GM23338 (cell line): ENCODE results near the gene ACSM6. TPM values are rescaled to one million over a fixed set of nuclear protein-coding genes. Genes with fewer than 3 reads are reported as not detected.

Source experiments
- ATAC-seq: fragments of 200-7000 bp; cut with Tn5 transposase; 3 replicates; pipeline ENCODE4 v1.9.1; 2020
- DNase-seq: peaks from one replicate; pipeline ENCODE4 v3.0.0-alpha.2; 2015; ENCODE audit warnings: low spot score
- H2AFZ ChIP-seq: fragments of 200-600 bp; sonication (generic); 2 replicates; pipeline ENCODE4 v1.8.0; 2016; ENCODE audit warnings: antibody characterized with exemption, mild to moderate bottlenecking, moderate library complexity
- H3F3A ChIP-seq: fragments of 200-600 bp; sonication (generic); replicated peaks from 2 replicates; pipeline ENCODE4 v1.8.0; 2017; ENCODE audit warnings: antibody characterized with exemption, mixed run types, low read depth
- H3K27ac ChIP-seq: fragments of 200-600 bp; sonication (generic); 2 replicates; pipeline ENCODE4 v1.6.1; 2016; ENCODE audit warnings: low read depth
- H3K27me3 ChIP-seq: fragments of 200-600 bp; sonication (generic); 2 replicates; pipeline ENCODE4 v1.8.0; 2016; ENCODE audit warnings: mild to moderate bottlenecking, mixed run types, moderate library complexity; ENCODE audit not compliant: insufficient read depth
- H3K36me3 ChIP-seq: fragments of 200-600 bp; sonication (generic); 2 replicates; pipeline ENCODE4 v1.8.0; 2016; ENCODE audit warnings: mild to moderate bottlenecking; ENCODE audit not compliant: insufficient read depth
- H3K4me1 ChIP-seq: fragments of 200-600 bp; sonication (generic); 2 replicates; pipeline ENCODE4 v1.8.0; 2016; ENCODE audit warnings: mild to moderate bottlenecking, moderate library complexity; ENCODE audit not compliant: insufficient read depth
- H3K4me2 ChIP-seq: fragments of 200-600 bp; sonication (generic); 2 replicates; pipeline ENCODE4 v1.7.1; 2017; ENCODE audit warnings: mixed run types
- H3K4me3 ChIP-seq: fragments of 200-600 bp; sonication (generic); 2 replicates; pipeline ENCODE4 v1.6.1; 2016; ENCODE audit warnings: mixed run types
- H3K79me2 ChIP-seq: fragments of 200-600 bp; sonication (generic); replicated peaks from 2 replicates; pipeline ENCODE4 v1.8.0; 2017; ENCODE audit warnings: mild to moderate bottlenecking; ENCODE audit not compliant: insufficient read depth
- H3K9me2 ChIP-seq: fragments of 200-600 bp; sonication (generic); 2 replicates; pipeline ENCODE4 v1.8.0; 2017; ENCODE audit not compliant: insufficient read depth
- H4K20me1 ChIP-seq: fragments of 200-600 bp; sonication (generic); replicated peaks from 2 replicates; pipeline ENCODE4 v1.8.0; 2017; ENCODE audit warnings: mild to moderate bottlenecking; ENCODE audit not compliant: insufficient read depth
- H3K27ac Mint-ChIP-seq: 2 replicates; pipeline ENCODE4 v1.8.0; 2020; ENCODE audit warnings: inconsistent platforms, mild to moderate bottlenecking, moderate library complexity, mixed read lengths
- H3K27me3 Mint-ChIP-seq: 3 replicates; pipeline ENCODE4 v1.8.0; 2022; ENCODE audit warnings: low read depth, mild to moderate bottlenecking, moderate library complexity, mixed read lengths, inconsistent platforms; ENCODE audit not compliant: insufficient read depth, poor library complexity
- H3K36me3 Mint-ChIP-seq: 3 replicates; pipeline ENCODE4 v1.8.0; 2021; ENCODE audit warnings: low read depth, mild to moderate bottlenecking, inconsistent platforms, moderate library complexity, mixed read lengths
- H3K4me1 Mint-ChIP-seq: 3 replicates; pipeline ENCODE4 v1.8.0; 2020; ENCODE audit warnings: mild to moderate bottlenecking, inconsistent platforms, mixed read lengths
- H3K4me3 Mint-ChIP-seq: 3 replicates; pipeline ENCODE4 v1.8.0; 2021; ENCODE audit warnings: moderate library complexity, mild to moderate bottlenecking, inconsistent platforms, mixed read lengths
- H3K9me3 Mint-ChIP-seq: 3 replicates; pipeline ENCODE4 v1.8.0; 2020; ENCODE audit warnings: moderate library complexity, mild to moderate bottlenecking, inconsistent platforms, mixed read lengths
- CTCF ChIP-seq, 2 experiments: fragments of 200-600 bp in 1 of 2; sonication (generic) in 1 of 2; conservative IDR thresholded peaks; 2 replicates each; pipeline versions ENCODE4 v1.5.1 to v1.6.1; 2016 to 2017; ENCODE audit warnings: antibody characterized with exemption in 2 of 2, low read depth in 2 of 2, mild to moderate bottlenecking in 2 of 2, moderate library complexity in 1 of 2
- POLR2AphosphoS5 ChIP-seq: IDR thresholded peaks from 2 replicates; pipeline ENCODE4 v1.6.1; 2016; ENCODE audit warnings: antibody characterized with exemption, low read depth
- ZNF331 ChIP-seq: fragments of 250-450 bp; sonication (Bioruptor Pico); IDR thresholded peaks from 2 replicates; pipeline ENCODE4 v1.5.0; 2020; ENCODE audit warnings: low read depth, mild to moderate bottlenecking, moderate library complexity
- polyA plus RNA-seq: library from polyadenylated mRNA; unstranded; fragments of >200 nt; fragmentation: Nextera tagmentation; extraction: Ambion mirVana; gene quantifications from 2 replicates; pipeline ENCODE4 v1.2.1, GENCODE V29; 2016
- total RNA-seq: library from RNA; depleted of rRNA; stranded (reverse); fragments of >200 nt; shearing (Covaris generic); gene quantifications from 2 replicates; pipeline ENCODE4 v1.2.3, GENCODE V29; 2014
- TF ChIP-seq, protein P1 (sequence below): fragments of 250-450 bp; sonication (Bioruptor Pico); IDR thresholded peaks from 2 replicates; pipeline ENCODE4 v1.5.0; 2020; ENCODE audit warnings: mild to moderate bottlenecking, moderate library complexity

Gene ACSM6
- total and polyA plus RNA-seq, 2 experiments from 2014 or later, result 0.65 TPM; not detected in 1

GRCh38 chr10:95235676-95236067 is 41.6 kb downstream of the ACSM6 start (continued):
- TF ChIP-seq CTCF (conservative IDR thresholded peaks at IDR 0.05; ENCODE audit: low read depth in 2 of 2), result no peak
- TF ChIP-seq, protein P1, sequence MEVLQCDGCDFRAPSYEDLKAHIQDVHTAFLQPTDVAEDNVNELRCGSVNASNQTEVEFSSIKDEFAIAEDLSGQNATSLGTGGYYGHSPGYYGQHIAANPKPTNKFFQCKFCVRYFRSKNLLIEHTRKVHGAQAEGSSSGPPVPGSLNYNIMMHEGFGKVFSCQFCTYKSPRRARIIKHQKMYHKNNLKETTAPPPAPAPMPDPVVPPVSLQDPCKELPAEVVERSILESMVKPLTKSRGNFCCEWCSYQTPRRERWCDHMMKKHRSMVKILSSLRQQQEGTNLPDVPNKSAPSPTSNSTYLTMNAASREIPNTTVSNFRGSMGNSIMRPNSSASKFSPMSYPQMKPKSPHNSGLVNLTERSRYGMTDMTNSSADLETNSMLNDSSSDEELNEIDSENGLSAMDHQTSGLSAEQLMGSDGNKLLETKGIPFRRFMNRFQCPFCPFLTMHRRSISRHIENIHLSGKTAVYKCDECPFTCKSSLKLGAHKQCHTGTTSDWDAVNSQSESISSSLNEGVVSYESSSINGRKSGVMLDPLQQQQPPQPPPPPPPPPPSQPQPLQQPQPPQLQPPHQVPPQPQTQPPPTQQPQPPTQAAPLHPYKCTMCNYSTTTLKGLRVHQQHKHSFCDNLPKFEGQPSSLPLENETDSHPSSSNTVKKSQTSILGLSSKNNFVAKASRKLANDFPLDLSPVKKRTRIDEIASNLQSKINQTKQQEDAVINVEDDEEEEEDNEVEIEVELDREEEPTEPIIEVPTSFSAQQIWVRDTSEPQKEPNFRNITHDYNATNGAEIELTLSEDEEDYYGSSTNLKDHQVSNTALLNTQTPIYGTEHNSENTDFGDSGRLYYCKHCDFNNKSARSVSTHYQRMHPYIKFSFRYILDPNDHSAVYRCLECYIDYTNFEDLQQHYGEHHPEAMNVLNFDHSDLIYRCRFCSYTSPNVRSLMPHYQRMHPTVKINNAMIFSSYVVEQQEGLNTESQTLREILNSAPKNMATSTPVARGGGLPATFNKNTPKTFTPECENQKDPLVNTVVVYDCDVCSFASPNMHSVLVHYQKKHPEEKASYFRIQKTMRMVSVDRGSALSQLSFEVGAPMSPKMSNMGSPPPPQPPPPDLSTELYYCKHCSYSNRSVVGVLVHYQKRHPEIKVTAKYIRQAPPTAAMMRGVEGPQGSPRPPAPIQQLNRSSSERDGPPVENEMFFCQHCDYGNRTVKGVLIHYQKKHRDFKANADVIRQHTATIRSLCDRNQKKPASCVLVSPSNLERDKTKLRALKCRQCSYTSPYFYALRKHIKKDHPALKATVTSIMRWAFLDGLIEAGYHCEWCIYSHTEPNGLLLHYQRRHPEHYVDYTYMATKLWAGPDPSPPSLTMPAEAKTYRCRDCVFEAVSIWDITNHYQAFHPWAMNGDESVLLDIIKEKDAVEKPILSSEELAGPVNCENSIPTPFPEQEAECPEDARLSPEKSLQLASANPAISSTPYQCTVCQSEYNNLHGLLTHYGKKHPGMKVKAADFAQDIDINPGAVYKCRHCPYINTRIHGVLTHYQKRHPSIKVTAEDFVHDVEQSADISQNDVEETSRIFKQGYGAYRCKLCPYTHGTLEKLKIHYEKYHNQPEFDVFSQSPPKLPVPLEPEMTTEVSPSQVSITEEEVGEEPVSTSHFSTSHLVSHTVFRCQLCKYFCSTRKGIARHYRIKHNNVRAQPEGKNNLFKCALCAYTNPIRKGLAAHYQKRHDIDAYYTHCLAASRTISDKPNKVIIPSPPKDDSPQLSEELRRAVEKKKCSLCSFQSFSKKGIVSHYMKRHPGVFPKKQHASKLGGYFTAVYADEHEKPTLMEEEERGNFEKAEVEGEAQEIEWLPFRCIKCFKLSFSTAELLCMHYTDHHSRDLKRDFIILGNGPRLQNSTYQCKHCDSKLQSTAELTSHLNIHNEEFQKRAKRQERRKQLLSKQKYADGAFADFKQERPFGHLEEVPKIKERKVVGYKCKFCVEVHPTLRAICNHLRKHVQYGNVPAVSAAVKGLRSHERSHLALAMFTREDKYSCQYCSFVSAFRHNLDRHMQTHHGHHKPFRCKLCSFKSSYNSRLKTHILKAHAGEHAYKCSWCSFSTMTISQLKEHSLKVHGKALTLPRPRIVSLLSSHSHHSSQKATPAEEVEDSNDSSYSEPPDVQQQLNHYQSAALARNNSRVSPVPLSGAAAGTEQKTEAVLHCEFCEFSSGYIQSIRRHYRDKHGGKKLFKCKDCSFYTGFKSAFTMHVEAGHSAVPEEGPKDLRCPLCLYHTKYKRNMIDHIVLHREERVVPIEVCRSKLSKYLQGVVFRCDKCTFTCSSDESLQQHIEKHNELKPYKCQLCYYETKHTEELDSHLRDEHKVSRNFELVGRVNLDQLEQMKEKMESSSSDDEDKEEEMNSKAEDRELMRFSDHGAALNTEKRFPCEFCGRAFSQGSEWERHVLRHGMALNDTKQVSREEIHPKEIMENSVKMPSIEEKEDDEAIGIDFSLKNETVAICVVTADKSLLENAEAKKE, result no peak

DNA sequence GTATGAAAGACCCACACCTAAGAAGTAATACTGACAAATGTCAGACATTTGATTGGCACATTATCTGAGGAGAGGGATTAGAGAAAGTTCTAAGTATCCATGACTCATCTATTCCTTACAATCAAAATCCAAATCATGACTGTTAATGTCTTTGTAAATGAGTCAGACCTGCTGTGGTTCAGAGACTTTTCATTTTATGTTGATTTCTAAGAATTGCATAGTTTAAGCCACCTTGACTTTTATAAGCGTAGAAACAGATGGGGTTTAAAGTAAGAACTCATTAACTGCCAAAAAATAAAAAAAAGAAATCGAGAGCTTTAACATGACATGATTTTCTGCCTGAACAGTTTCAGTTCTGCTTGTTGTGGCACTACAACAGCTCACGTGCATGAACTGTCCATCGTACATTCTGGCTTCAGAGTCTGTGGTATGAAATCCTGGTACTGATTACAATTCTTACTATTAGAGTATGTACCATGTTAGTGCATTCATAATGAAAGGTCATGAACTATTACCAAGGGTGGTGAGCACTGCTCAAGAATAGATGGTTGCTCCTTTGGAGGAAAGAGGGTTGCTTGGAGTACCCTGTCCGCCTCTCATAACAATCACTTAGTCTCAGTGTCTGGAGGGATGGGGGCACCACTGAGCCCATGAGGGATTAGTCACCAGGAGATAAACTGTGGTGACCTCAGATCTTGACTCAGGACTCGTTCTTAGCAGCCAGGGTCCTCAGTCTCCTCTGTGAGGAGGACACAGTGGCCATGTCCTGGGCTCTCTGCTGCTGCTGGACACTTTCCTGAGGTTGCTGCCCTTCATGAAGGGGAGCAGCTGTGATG is 42.2 kb downstream of the ACSM6 start:
- Histone ChIP-seq H2AFZ (no peak overlapping the region), H3K4me2 (no peak overlapping the region), H3K27ac (peak overlapping the region; percentile 90; the same call in 1 of the 2 replicates), H3K4me3 (no peak overlapping the region), H3K27me3 (no peaks in the 10 kb centered on the region), H3F3A (peaks cover 8% of the 10 kb centered on the region), H4K20me1 (no peaks in the 10 kb centered on the region), H3K79me2 (peaks cover 19% of the 10 kb centered on the region), H3K9me2 (peaks cover 10% of the 10 kb centered on the region), H3K4me1 (peaks cover 8% of the 10 kb centered on the region), H3K36me3 (peaks cover 27% of the 10 kb centered on the region)
- ATAC-seq (no peak), DNase-seq (no peak)
- Mint-ChIP-seq H3K9me3 (peaks cover 10% of the 10 kb centered on the region), H3K4me3 (no peak overlapping the region), H3K27ac (peak overlapping the region; percentile 91), H3K4me1 (peaks cover 26% of the 10 kb centered on the region), H3K27me3 (peaks cover 11% of the 10 kb centered on the region), H3K36me3 (peaks cover 71% of the 10 kb centered on the region)
- no peak for TF ChIP-seq ZNF331 (CRISPR knock-in tag)
- TF ChIP-seq POLR2AphosphoS5, result no peak
- TF ChIP-seq, protein P1, result no peak
